Stimulated activated CD4-positive, alpha-beta T cell treated with anti-CD3 and anti-CD28 coated beads, Interleukin-2, amount 100 ng/mL, for 4 hours (primary cell): ENCODE results near the gene PRSS33.

Source experiments
- DNase-seq: peaks from one replicate; pipeline ENCODE4 v3.0.0-alpha.2; 2020; ENCODE audit warnings: low read depth

Gene PRSS33, protein sequence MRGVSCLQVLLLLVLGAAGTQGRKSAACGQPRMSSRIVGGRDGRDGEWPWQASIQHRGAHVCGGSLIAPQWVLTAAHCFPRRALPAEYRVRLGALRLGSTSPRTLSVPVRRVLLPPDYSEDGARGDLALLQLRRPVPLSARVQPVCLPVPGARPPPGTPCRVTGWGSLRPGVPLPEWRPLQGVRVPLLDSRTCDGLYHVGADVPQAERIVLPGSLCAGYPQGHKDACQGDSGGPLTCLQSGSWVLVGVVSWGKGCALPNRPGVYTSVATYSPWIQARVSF

DNA sequence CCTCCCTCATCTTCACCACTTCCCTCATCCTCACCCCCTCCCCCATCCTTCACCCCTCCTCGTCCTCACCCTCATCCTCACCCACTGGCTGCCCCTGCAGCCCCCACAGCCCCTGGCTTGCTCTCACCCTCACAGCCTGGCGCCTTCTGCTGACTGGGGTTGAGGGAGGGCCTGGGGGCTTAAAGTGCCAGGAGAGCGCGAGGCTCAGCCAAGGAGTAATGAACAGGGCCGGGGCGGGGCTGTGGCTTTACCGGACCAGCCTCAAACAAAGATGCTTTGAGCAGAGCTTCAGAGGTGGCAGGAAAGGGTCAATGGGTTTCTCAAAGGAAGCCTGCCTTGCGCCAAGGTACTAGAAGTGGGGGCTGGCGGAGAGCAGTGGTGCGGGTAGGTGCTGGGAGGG lies at the start of gene PRSS33:
PRSS33 (minus strand) TSS at position 155 of the 400 bp plus-strand sequence. CDS start 1,013 bp downstream, outside the sequence.
- no peak for DNase-seq

- DNase-seq: no peak
Observed at GRCh38 chr16:2836646-2837508, 49.5 kb upstream of the PRSS33 start.

GRCh38 chr16:2835638-2836493 lies 48.5 kb upstream of the PRSS33 start:
- no peak for DNase-seq

- DNase-seq: no peak
Observed at GRCh38 chr16:2834968-2835367, 47.6 kb upstream of the PRSS33 start.

DNA sequence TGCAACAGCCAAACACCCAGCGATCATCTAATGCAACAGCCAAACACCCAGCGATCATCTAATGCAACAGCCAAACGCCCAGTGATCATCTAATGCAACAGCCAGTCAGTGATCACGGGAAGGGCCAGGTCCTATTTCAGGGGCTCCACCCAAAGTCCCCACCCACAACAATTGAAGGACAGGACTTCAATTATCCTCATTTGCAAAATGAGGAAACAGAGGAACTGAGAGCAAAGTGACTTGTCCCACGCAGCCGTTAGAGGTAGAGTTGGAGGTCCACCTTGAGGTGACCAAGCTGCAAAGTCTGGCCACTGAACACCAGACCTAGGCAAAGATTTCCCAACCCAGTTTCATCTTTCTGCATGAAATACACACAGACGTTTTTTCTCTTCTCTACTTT lies 46.4 kb upstream of the PRSS33 start:
- no peak for DNase-seq

- no peak for DNase-seq
Observed at GRCh38 chr16:2831203-2831602, 43.8 kb upstream of the PRSS33 start.

DNA sequence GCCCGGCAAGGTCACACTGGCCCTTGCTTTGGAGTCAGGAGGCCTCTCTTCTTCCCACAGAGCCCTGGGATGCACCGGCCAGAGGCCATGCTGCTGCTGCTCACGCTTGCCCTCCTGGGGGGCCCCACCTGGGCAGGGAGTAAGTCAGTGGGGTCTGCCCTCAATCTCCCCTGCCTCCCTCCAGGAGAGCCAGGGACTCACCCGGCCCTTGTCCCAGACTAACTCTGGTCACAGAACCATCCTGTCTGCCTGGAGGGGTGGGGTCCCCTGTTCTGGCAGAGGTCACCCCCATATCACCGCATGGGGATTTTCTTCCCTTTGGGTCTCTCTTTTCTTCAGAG lies 43.0 kb upstream of the PRSS33 start:
- no peak for DNase-seq

DNA sequence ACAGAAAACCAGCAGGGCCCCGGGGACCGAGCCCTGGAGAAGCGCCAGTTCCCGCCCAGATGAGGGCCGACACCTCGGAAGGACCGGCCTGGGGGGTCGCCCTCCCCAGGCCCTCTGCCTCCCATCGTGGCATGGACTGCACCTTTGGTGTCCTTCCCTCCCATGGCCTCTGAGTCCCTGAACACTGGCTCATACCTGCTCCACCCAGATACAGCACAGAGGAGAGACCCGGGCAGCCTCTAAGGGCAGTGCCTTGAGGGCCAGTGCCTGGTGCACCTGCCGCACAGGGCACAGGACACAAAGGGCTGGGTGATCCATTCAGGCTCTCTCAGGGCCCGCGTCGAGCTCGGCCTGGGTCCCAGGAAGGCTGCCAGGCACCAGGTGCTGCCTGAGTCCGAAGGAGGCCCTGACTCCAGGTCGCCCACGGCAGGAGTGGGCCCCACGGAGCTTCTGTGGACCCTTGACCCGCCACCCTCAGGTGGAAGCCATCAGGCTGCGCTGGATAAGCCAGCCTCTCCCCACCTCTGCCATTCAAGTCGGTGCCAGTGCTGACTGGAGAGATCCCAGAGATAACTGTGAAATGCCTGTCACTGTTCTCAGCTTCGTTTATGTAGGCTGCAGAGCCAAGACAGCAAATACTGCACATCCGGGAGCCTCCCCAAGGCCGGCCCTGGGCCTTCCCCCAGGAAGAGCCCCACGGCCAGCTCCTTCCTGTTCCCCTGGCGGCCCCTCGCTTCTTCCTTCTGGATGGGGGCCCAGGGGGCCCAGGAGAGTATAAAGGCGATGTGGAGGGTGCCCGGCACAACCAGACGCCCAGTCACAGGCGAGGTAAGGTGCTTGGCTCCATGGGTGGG lies 42.4 kb upstream of the PRSS33 start, which contains the start of gene ZG16B:
ZG16B (plus strand) TSS at position 803 of the 854 bp plus-strand sequence. CDS start 139 bp downstream, outside the sequence.
- no peak for DNase-seq

DNA sequence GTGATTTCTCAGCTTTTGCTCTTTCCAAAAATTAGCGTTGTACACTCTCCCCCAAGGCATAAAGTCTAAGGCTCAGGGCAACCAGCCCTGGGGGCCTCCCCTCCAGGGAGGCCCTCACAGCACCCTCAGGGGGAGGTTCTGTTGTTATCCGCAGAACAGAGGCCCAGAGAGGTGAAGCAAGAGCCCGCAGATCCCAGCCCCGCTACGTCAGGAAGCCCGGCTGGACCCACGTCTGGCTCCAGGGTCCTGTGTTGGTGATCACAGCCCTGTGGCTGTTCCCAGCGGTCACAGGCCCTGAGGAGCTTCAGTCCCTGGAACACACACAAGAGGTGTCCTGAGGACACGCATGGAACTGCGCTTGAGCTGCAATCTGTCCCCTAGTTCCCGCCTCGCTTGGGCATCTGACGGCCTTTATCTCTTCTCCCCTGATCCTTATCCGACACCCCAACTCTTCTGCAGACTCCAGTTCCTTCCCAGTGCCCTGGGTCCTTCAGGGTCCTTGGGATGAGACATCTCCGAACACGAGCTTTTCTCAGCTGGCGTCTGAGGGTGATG lies 41.6 kb upstream of the PRSS33 start:
- DNase-seq: no peak

DNA sequence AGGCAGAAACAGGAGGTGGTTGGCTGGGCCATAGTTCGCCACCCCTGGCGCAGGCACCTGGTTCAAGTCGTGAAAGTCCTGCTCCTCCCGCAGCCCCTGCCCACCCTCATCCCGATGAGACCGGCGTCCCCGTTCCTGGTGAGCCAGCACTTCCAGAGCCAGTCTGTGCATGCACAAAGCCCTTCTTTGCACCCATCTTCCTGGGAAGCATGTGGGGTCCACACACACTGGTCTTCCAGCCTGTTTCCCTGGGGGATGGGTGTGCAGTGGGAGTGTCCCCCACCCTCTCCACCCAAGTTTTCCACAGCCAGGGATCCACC lies 41.1 kb upstream of the PRSS33 start:
- no peak for DNase-seq

GRCh38 chr16:2827831-2828520 lies 40.6 kb upstream of the PRSS33 start:
- DNase-seq: no peak

- no peak for DNase-seq
Observed at GRCh38 chr16:2827374-2827791, 40.0 kb upstream of the PRSS33 start.

DNA sequence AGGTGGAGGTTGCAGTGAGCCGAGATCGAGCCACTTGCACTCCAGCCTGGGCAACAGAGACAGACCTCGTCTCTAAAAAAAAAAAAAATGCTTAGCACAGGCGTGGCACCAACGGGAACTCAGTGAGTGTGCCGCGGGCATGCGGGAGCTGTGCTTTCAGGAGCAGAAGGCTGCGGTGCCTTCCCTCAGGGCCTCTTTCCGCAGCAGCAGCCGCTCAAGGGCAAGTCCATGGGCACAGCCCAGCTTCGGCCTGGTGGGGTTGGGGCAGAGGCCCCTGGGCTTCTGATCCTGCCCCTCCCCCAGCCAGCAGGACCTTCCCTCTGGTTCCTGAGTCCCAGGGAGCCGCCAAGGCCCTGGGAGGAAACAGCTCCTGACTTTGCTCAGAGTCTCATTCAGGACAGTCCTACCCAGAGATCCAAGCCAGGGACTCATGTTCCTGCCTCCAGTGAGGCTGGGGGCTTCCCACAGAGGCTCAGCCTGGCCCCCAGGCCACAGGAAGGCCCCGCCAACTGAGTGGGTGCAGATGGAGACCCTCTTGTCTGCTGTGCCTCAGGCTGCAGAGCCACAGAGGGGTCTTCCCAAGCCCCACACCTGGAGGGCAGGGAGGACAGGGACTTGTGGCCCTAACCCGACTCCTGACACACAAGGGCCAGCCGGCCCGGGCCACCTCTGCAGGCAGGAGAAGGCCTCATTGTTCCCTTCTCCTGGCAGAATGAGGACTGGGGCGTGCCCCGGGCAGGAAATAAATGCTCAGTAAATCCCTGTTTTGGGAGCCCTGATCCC lies 39.4 kb upstream of the PRSS33 start:
- DNase-seq: no peak

GRCh38 chr16:2825906-2826305 lies 38.5 kb upstream of the PRSS33 start:
- DNase-seq: no peak

DNA sequence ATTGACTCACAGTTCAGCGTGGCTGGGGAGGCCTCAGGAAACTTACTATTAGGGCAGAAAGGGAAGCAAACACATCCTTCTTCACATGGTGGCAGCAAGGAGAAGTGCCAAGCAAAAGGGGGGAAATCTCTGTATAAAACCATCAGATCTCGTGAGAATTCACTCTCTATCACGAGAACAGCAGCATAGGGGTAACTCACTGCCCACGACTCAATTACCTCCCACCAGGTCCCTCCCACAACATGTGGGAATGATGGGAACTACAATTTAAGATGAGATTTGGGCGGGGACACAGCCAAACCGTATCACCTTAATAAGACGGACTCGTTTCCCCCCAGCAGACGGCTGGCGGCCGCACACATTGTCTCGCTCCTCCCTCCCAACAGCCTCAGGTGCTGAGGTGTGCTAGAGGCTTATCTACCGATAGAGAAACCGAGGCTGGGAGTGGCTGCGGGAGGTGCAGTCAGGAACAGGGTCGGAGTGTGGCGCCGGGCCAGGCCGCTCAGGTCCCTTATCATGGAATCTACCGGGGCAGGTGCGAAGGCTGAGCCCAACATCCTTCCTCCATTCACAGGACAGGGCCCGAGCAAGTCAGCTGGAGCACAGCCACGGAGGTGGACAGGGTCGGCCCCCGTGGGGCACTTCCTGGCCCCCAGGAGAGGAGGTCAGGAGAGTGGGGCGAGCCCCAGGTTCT lies 37.8 kb upstream of the PRSS33 start:
- no peak for DNase-seq

DNA sequence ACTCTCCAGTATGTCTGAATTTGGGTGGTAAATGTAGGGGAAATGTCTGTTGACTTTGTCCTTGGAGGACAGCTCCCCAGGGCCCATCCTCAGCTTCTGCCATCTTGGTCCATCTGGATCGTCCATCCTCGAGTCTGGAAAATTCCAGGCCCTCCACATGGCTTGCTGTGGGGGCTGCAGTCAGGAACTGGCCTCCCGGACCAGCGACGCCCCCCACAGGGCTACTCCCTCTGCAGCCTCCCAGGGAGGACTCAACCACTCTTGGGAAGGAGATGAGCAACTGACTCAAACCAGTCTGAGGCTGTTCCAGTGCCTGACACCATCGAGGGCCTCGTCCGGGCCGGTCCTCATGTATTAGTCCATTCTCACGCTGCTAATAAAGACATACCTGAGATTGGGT lies 37.3 kb upstream of the PRSS33 start:
- DNase-seq: no peak

- no peak for DNase-seq
Observed at GRCh38 chr16:2822496-2822895, 35.1 kb upstream of the PRSS33 start.

GRCh38 chr16:2822158-2822495 lies 34.8 kb upstream of the PRSS33 start:
- no peak for DNase-seq

GRCh38 chr16:2821487-2822157 lies 34.3 kb upstream of the PRSS33 start:
- no peak for DNase-seq
